GM18519 (cell line): ENCODE results near the gene PPP4R3A.
"Not testable (repeated sequence)": the region's sequence is repeated elsewhere in the genome, so short reads cannot be mapped to it uniquely, and the experiment has no call there.

Experiments
- ATAC-seq: cut with Tn5 transposase; IDR thresholded peaks from one replicate; pipeline ENCODE4 v1.9.1; 2021; ENCODE audit warnings: mild to moderate bottlenecking, moderate library complexity; ENCODE audit not compliant: unreplicated experiment, low FRiP score

Gene PPP4R3A

GRCh38 chr14:91410771-91411536, 99.2 kb downstream of the PPP4R3A start:
- no peak for ATAC-seq

GRCh38 chr14:91409928-91410718, 100.0 kb downstream of the PPP4R3A start:
- no peak for ATAC-seq

- ATAC-seq: not testable (repeated sequence)
These were observed 100.9 kb downstream of the PPP4R3A start for GRCh38 chr14:91409240-91409639.
